Measurements from ENCODE around the gene ICA1L. TPM values are rescaled to one million over a fixed set of nuclear protein-coding genes. Genes with fewer than 3 reads are reported as not detected.

The ICA1L gene
- total and polyA plus RNA-seq, 2 of the 4 experiments (the other 2 are of a cell fraction), result 1.7 to 1.8 TPM

DNA sequence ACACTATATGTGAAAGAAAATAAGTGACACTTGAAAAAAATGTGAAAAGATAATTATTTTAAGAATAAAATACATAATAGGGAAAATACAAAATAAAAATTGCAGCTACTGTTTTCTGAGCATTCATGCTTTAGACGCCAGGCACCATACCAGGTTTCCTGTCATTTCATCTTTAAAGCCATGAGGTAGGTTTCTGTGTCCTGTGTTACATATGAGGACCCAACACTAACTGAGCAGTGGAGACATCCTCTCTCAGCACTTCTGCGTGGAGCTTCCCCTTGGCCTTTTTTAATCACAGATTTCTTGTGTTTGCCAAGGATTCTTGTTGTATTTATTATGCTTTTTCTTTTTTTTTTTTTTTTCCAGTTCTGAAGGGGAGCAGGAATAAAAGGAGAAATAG is 119.5 kb downstream of the ICA1L start:
- H3K18ac ChIP-seq (ENCODE audit: low read depth, low read length), result no peak overlapping the region
- CTCF ChIA-PET, result no interaction called here
- H2AFZ ChIP-seq (replicated peaks; ENCODE audit: low read length, poor library complexity), result no peak overlapping the region
- no peak overlapping the region for H4K8ac ChIP-seq (ENCODE audit: low read depth in 2 of 2, low read length in 2 of 2)
- BruUV-seq (replicated peaks), result no TSS peak
- no peaks in the 10 kb centered on the region for H3K9me3 ChIP-seq (ENCODE audit: control insufficient read depth, insufficient read depth, low read length)
- no peak overlapping the region for H3K27ac ChIP-seq (ENCODE audit: insufficient read depth, low read length)
- POLR2A ChIA-PET (ENCODE audit: unreplicated experiment), result interaction anchor here (0.6 kb wide), 1 partner anchor 12 kb away, joined by 3 read pairs; no protein-coding TSS in a partner anchor
- no peak for DNase-seq
- H2BK15ac ChIP-seq (ENCODE audit: low read depth, low read length), result no peak overlapping the region
- dilution Hi-C loops (cut with HindIII; ENCODE audit: low sequenced_read_pairs, unreplicated experiment), result no loop called here
- no peak overlapping the region for H3K4ac ChIP-seq (ENCODE audit: low read depth, low read length)
- H2AK9ac ChIP-seq (replicated peaks; ENCODE audit: low read depth, low read length, poor library complexity), result no peak overlapping the region
- H3K4me2 ChIP-seq (ENCODE audit: low read depth, low read length), result no peak overlapping the region
- no peaks in the 10 kb centered on the region for H3K9me1 ChIP-seq (ENCODE audit: insufficient read depth, low read length)
- in situ Hi-C loops (cut with MboI; ENCODE audit: low sequenced_read_pairs), result no loop called here
- intact Hi-C loops (cut with micrococcal nuclease), result no loop called here
- no peaks in the 10 kb centered on the region for H3K79me1 ChIP-seq (ENCODE audit: low read depth in 1 of 2, low read length in 2 of 2)
- TF ChIP-seq MAZ (IDR thresholded peaks at IDR 0.05; ENCODE audit: borderline replicate concordance, low read depth, low read length), result no peak
- no peak for TF ChIP-seq SMC3 (IDR thresholded peaks at IDR 0.05; ENCODE audit: low read depth, low read length)
- TF ChIP-seq NFE2L2 (IDR thresholded peaks at IDR 0.05; ENCODE audit: low read depth, low read length), result no peak
- H3K14ac ChIP-seq (replicated peaks; ENCODE audit: low read depth, low read length), result no peak overlapping the region
- H4K5ac ChIP-seq (ENCODE audit: low read depth, low read length), result no peak overlapping the region
- H3K4me1 ChIP-seq (ENCODE audit: control insufficient read depth, insufficient read depth, low read length), result peaks cover 2% of the 10 kb centered on the region; the same call in 1 of the 2 replicates
- no peak overlapping the region for H3K23ac ChIP-seq (ENCODE audit: low read depth, low read length)
- H2BK5ac ChIP-seq (ENCODE audit: low read depth, low read length, poor library complexity, severe bottlenecking), result no peak overlapping the region
- H2BK120ac ChIP-seq (ENCODE audit: low read depth, low read length), result no peak overlapping the region
- no peak overlapping the region for H4K91ac ChIP-seq (ENCODE audit: insufficient read depth, low read depth, low read length)
- H3K36me3 ChIP-seq (ENCODE audit: control insufficient read depth, insufficient read depth, low read length), result peaks cover 2% of the 10 kb centered on the region
- H4K20me1 ChIP-seq (ENCODE audit: insufficient read depth, low read length), result no peaks in the 10 kb centered on the region
- H3K4me3 ChIP-seq (ENCODE audit: insufficient read depth, low read depth, low read length), result no peak overlapping the region
- H3K56ac ChIP-seq (ENCODE audit: extremely low read depth, insufficient read depth, low read length), result no peak overlapping the region
- no peak for ATAC-seq (ENCODE audit: low read depth)
- no peak overlapping the region for H2BK20ac ChIP-seq (ENCODE audit: low read depth, low read length)
- no peaks in the 10 kb centered on the region for H3K27me3 ChIP-seq (ENCODE audit: control insufficient read depth, insufficient read depth, low read length)
- H2AK5ac ChIP-seq (ENCODE audit: low read depth, low read length), result no peak overlapping the region
- no CpG with 5 or more reads among the region's 2 CpGs for WGBS, 2 experiments (ENCODE audit: extremely low coverage in 2 of 2, insufficient read length in 1 of 2)
- H3K9ac ChIP-seq (ENCODE audit: low read depth, low read length), result no peak overlapping the region

Data from IMR-90 (cell line).